ENCODE results near the gene KLK13. TPM values are rescaled to one million over a fixed set of nuclear protein-coding genes. Genes with fewer than 3 reads are reported as not detected.

KLK13 gene
- total and polyA plus RNA-seq, 2 of the 8 experiments (the other 6 are each of a cell fraction or from before 2014, with no cell fraction given) = 4.2 to 4.5 TPM

GRCh38 chr19:51091895-51092873 lies 27.3 kb upstream of the KLK13 start:
- DNase-seq (ENCODE audit: low read depth in 1 of 2, low spot score in 2 of 2) (no peak), FAIRE-seq (no peak)
- Histone ChIP-seq H3K56ac (replicated peaks; ENCODE audit: insufficient read length, low read depth, low read length) (no peak overlapping the region), H2AK5ac (ENCODE audit: low read depth, low read length) (0 out of 2 replicates have a peak overlapping the region, but pooled peaks have one; percentile 82), H3K4me3 (ENCODE audit: extremely low read depth in 1 of 4, insufficient read depth in 2 of 4, low read depth in 3 of 4, low read length in 4 of 4) (no peak overlapping the region), H3K4ac (replicated peaks; ENCODE audit: insufficient read length, low read depth, low read length) (no peak overlapping the region), H4K8ac (ENCODE audit: extremely low read depth, insufficient read depth, low read length) (no peak overlapping the region), H4K20me1 (replicated peaks in 1 of 2; ENCODE audit: control insufficient read depth in 1 of 2, insufficient read depth in 2 of 2, low read length in 2 of 2) (no peaks in the 10 kb centered on the region), H2AFZ (ENCODE audit: low read length) (no peak overlapping the region), H3K79me2 (ENCODE audit: control insufficient read depth in 1 of 2, insufficient read depth in 2 of 2, low read length in 2 of 2) (no peaks in the 10 kb centered on the region), H2BK20ac (ENCODE audit: low read length) (no peak overlapping the region), H3K18ac (ENCODE audit: extremely low read depth, low read length) (no peak overlapping the region), H3K9me3 (ENCODE audit: insufficient read depth in 2 of 2, low read depth in 1 of 2, low read length in 1 of 2) (no peaks in the 10 kb centered on the region), H3K23ac (ENCODE audit: insufficient read length) (no peak overlapping the region), H2BK120ac (replicated peaks; ENCODE audit: low read depth, low read length) (no peak overlapping the region), H4K5ac (ENCODE audit: insufficient read length, low read depth, low read length) (no peak overlapping the region), H3K27ac (ENCODE audit: low read depth, low read length) (no peak overlapping the region), H3K27me3 (replicated peaks in 1 of 4; ENCODE audit: control insufficient read depth in 3 of 4, extremely low read depth in 1 of 4, insufficient read depth in 3 of 4, low read length in 3 of 4) (no peaks in the 10 kb centered on the region), H3K36me3 (ENCODE audit: control insufficient read depth in 2 of 4, insufficient read depth in 4 of 4, low read length in 3 of 4) (no peaks in the 10 kb centered on the region), H3K23me2 (ENCODE audit: low read depth, low read length) (no peaks in the 10 kb centered on the region), H2BK15ac (ENCODE audit: low read length) (no peak overlapping the region), H3K79me1 (ENCODE audit: low read depth, low read length) (no peaks in the 10 kb centered on the region), H2BK12ac (ENCODE audit: low read depth, low read length) (no peak overlapping the region), H3K9ac (replicated peaks in 1 of 4; ENCODE audit: extremely low read depth in 1 of 4, low read depth in 3 of 4, low read length in 3 of 4) (no peak overlapping the region), H3K4me1 (replicated peaks in 1 of 4; ENCODE audit: control insufficient read depth in 3 of 4, insufficient read depth in 4 of 4, low read length in 3 of 4) (peaks cover 0 to 5% (median 2%) of the 10 kb centered on the region in 4 experiments; a peak in 5 of 7 replicates), H2BK5ac (ENCODE audit: low read depth, low read length) (no peak overlapping the region), H3K14ac (ENCODE audit: insufficient read length) (no peak overlapping the region), H3K4me2 (ENCODE audit: insufficient read depth in 1 of 2, low read depth in 2 of 2, low read length in 2 of 2) (no peak overlapping the region), H4K91ac (replicated peaks; ENCODE audit: insufficient read length, low read length) (no peak overlapping the region)
- CTCF ChIA-PET (ENCODE audit: partially characterized antibody) = interaction anchor here (0.7 to 8.3 kb wide), 4 partner anchors 44 to 554 kb away, joined by 3 to 269 read pairs (median 10); partner anchors contain the start of genes KLK10 and KLK11
- 83% methylated on average over 16 of the region's 16 CpGs; no CpG with 5 or more reads in 1 of the 2 experiments for WGBS, 2 experiments (ENCODE audit: extremely low coverage in 1 of 2, insufficient coverage in 1 of 2, insufficient read length in 1 of 2, insufficient replicate concordance in 2 of 2, low coverage in 1 of 2, low lambda C conversion rate in 2 of 2, missing lambda C conversion rate in 1 of 2)
- POLR2A ChIA-PET (ENCODE audit: partially characterized antibody) = interaction anchor here (0.6 to 0.7 kb wide), 2 partner anchors 70 to 99 kb away, joined by 3 read pairs; no protein-coding TSS in a partner anchor
